Sigmoid colon (tissue), 7 donors: Measurements from ENCODE around the gene KIDINS220. TPM values are rescaled to one million over a fixed set of nuclear protein-coding genes. Genes with fewer than 3 reads are reported as not detected.

Experiments
- DNase-seq: peaks from one replicate; pipeline ENCODE4 v3.0.0-alpha.2; 2019
- H3K27ac ChIP-seq, 4 donors: fragments of 200-600 bp; sonication (generic); one replicate each; pipeline ENCODE4 v1.5.1; 2016 to 2019; ENCODE audit warnings: mild to moderate bottlenecking in 1 of 4
- H3K27me3 ChIP-seq, 3 donors: fragments of 200-600 bp; sonication (generic); one replicate each; pipeline ENCODE4 v1.5.1; 2019; ENCODE audit warnings: mild to moderate bottlenecking in 1 of 3
- H3K36me3 ChIP-seq, 4 donors: fragments of 200-600 bp; sonication (generic); one replicate each; pipeline ENCODE4 v1.5.1; 2016 to 2019
- H3K4me1 ChIP-seq, 4 donors: fragments of 200-600 bp; sonication (generic); one replicate each; pipeline ENCODE4 v1.5.1; 2017 to 2019
- H3K4me3 ChIP-seq, 4 donors: fragments of 200-600 bp; sonication (generic); one replicate each; pipeline ENCODE4 v1.5.1; 2017 to 2019; ENCODE audit warnings: mild to moderate bottlenecking in 2 of 4, moderate library complexity in 1 of 4
- H3K9me3 ChIP-seq, 4 donors: fragments of 200-600 bp in 3 of 4; sonication (generic) in 3 of 4; one replicate each; pipeline versions ENCODE4 v1.5.1 to v1.6.1; 2013 to 2019
- EP300 ChIP-seq, 4 donors: sonication (generic); formaldehyde crosslinking; IDR thresholded peaks; one replicate each; pipeline ENCODE4 v1.6.1; 2017; ENCODE audit warnings: antibody characterized with exemption in 4 of 4
- POLR2A ChIP-seq, 2 donors: fragments of 450-650 bp; IDR thresholded peaks; one replicate each; pipeline ENCODE4 v1.6.1; 2016; ENCODE audit warnings: antibody characterized with exemption in 2 of 2, mild to moderate bottlenecking in 2 of 2, moderate library complexity in 2 of 2
- POLR2AphosphoS5 ChIP-seq, 4 donors: sonication (generic); formaldehyde crosslinking; IDR thresholded peaks; one replicate each; pipeline ENCODE4 v1.6.1; 2017; ENCODE audit warnings: antibody characterized with exemption in 4 of 4
- WGBS, 2 donors: extraction: QIAGEN DNeasy Blood & Tissue Kit; methylation state at CpG; one replicate each; pipeline ENCODE4 v1.1.7; 2013; 5-methylcytosine and 5-hydroxymethylcytosine counted together
- intact Hi-C: fragments of 100-400 bp; cut with DNase I; formaldehyde crosslinking; loops from one replicate; pipeline ENCODE4 v1.15.1; 2023
- polyA plus RNA-seq, 3 donors: library from polyadenylated mRNA; stranded (reverse); fragments of 200-250 nt; gene quantifications; one replicate each; pipeline ENCODE4 v1.2.3, GENCODE V29; 2013
- total RNA-seq, 4 donors: library from RNA; depleted of rRNA; stranded (reverse); fragments of >200 nt; gene quantifications; one replicate each; pipeline ENCODE4 v1.1.0, GENCODE V29; 2016
- TF ChIP-seq, protein P1 (sequence below), 4 experiments: fragments of 450-650 bp in 3 of 4; fragments of 200-600 bp in 1 of 4; IDR thresholded peaks; one replicate each; pipeline ENCODE4 v1.5.1; 2016 to 2019; ENCODE audit warnings: antibody characterized with exemption in 4 of 4, mild to moderate bottlenecking in 3 of 4, moderate library complexity in 2 of 4
- donor health status: healthy with polysubstance abuse.
- donor health status: Bipolar disorder and iron deficiency.
- donor health status: healthy.

KIDINS220 gene
- total and polyA plus RNA-seq, 7 donors, result 3.0 to 111 (median 85.7) TPM

DNA sequence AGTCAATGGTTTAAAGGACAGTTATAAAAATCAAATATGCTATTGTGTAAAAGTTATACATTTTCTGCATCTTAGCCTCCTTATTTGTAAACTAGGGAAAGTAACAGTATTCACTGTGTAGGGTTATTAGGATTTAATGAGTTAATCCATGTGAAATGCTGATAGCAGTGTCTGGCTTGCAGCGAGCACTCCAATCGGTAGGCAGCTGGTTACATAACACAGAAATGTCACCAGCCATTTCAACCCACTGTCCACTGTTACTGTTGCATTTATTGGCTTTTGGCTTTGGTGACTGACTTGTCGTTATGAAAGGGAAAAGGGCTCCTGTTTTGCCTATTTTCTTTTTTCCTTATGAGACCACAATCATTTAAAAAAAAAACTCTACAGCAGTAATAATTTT is 116.7 kb downstream of the KIDINS220 start:
- TF ChIP-seq POLR2AphosphoS5 (IDR thresholded peaks at IDR 0.05), result no peak
- no peak for TF ChIP-seq EP300 (IDR thresholded peaks at IDR 0.05)
- TF ChIP-seq POLR2A (IDR thresholded peaks at IDR 0.05), result no peak
- TF ChIP-seq, protein P1, sequence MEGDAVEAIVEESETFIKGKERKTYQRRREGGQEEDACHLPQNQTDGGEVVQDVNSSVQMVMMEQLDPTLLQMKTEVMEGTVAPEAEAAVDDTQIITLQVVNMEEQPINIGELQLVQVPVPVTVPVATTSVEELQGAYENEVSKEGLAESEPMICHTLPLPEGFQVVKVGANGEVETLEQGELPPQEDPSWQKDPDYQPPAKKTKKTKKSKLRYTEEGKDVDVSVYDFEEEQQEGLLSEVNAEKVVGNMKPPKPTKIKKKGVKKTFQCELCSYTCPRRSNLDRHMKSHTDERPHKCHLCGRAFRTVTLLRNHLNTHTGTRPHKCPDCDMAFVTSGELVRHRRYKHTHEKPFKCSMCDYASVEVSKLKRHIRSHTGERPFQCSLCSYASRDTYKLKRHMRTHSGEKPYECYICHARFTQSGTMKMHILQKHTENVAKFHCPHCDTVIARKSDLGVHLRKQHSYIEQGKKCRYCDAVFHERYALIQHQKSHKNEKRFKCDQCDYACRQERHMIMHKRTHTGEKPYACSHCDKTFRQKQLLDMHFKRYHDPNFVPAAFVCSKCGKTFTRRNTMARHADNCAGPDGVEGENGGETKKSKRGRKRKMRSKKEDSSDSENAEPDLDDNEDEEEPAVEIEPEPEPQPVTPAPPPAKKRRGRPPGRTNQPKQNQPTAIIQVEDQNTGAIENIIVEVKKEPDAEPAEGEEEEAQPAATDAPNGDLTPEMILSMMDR (IDR thresholded peaks at IDR 0.05), result no peak
- whole genome bisulfite sequencing, 2 donors, result 76 to 80% methylated on average over 3 of the region's 3 CpGs
- DNase-seq, result no peak
- H3K4me1 ChIP-seq, result no peaks in the 10 kb centered on the region
- no peak overlapping the region for H3K4me3 ChIP-seq
- H3K27me3 ChIP-seq, result no peaks in the 10 kb centered on the region
- no peaks in the 10 kb centered on the region for H3K9me3 ChIP-seq
- intact Hi-C loops, result no loop called here
- H3K36me3 ChIP-seq, result no peaks in the 10 kb centered on the region
- H3K27ac ChIP-seq, result no peak overlapping the region

GRCh38 chr2:8719528-8719927 is 117.9 kb downstream of the KIDINS220 start:
- H3K27ac ChIP-seq, result no peak overlapping the region
- no peak overlapping the region for H3K4me3 ChIP-seq
- 93 to 95% methylated on average over 3 of the region's 3 CpGs for WGBS, 2 donors
- no peaks in the 10 kb centered on the region for H3K4me1 ChIP-seq
- no peaks in the 10 kb centered on the region for H3K36me3 ChIP-seq
- intact Hi-C loops, result no loop called here
- no peaks in the 10 kb centered on the region for H3K9me3 ChIP-seq
- DNase-seq, result no peak
- no peaks in the 10 kb centered on the region for H3K27me3 ChIP-seq
- no peak for TF ChIP-seq EP300 (IDR thresholded peaks at IDR 0.05)
- no peak for TF ChIP-seq POLR2A (IDR thresholded peaks at IDR 0.05)
- TF ChIP-seq, protein P1 (IDR thresholded peaks at IDR 0.05), result no peak
- TF ChIP-seq POLR2AphosphoS5 (IDR thresholded peaks at IDR 0.05), result no peak

GRCh38 chr2:8714971-8715370 is 122.4 kb downstream of the KIDINS220 start:
- Histone ChIP-seq H3K27me3 (no peaks in the 10 kb centered on the region), H3K36me3 (no peaks in the 10 kb centered on the region), H3K4me1 (no peaks in the 10 kb centered on the region), H3K4me3 (no peak overlapping the region), H3K9me3 (no peaks in the 10 kb centered on the region), H3K27ac (no peak overlapping the region)
- intact Hi-C loops, result no loop called here
- no peak for TF ChIP-seq EP300 (IDR thresholded peaks at IDR 0.05)
- TF ChIP-seq, protein P1 (IDR thresholded peaks at IDR 0.05), result no peak
- no peak for TF ChIP-seq POLR2AphosphoS5 (IDR thresholded peaks at IDR 0.05)
- TF ChIP-seq POLR2A (IDR thresholded peaks at IDR 0.05), result no peak
- 93 to 95% methylated on average over 5 of the region's 5 CpGs for WGBS, 2 donors
- no peak for DNase-seq

GRCh38 chr2:8714283-8714682 is 123.1 kb downstream of the KIDINS220 start:
- WGBS, 2 donors, result 89 to 95% methylated on average over 7 of the region's 7 CpGs
- H3K27me3 ChIP-seq, result no peaks in the 10 kb centered on the region
- no peaks in the 10 kb centered on the region for H3K36me3 ChIP-seq
- H3K9me3 ChIP-seq, result no peaks in the 10 kb centered on the region
- H3K27ac ChIP-seq, result no peak overlapping the region
- H3K4me3 ChIP-seq, result no peak overlapping the region
- no peak for TF ChIP-seq POLR2A (IDR thresholded peaks at IDR 0.05)
- TF ChIP-seq, protein P1 (IDR thresholded peaks at IDR 0.05), result no peak
- no peak for TF ChIP-seq POLR2AphosphoS5 (IDR thresholded peaks at IDR 0.05)
- no peak for TF ChIP-seq EP300 (IDR thresholded peaks at IDR 0.05)
- intact Hi-C loops, result no loop called here
- no peaks in the 10 kb centered on the region for H3K4me1 ChIP-seq
- DNase-seq, result no peak

GRCh38 chr2:8710951-8711350 is 126.5 kb downstream of the KIDINS220 start:
- no peak overlapping the region for H3K27ac ChIP-seq
- no peaks in the 10 kb centered on the region for H3K36me3 ChIP-seq
- no peaks in the 10 kb centered on the region for H3K9me3 ChIP-seq
- DNase-seq, result no peak
- intact Hi-C loops, result no loop called here
- TF ChIP-seq, protein P1 (IDR thresholded peaks at IDR 0.05), result no peak
- TF ChIP-seq EP300 (IDR thresholded peaks at IDR 0.05) (no peak), POLR2A (IDR thresholded peaks at IDR 0.05) (no peak), POLR2AphosphoS5 (IDR thresholded peaks at IDR 0.05) (no peak)
- no peaks in the 10 kb centered on the region for H3K27me3 ChIP-seq
- no peaks in the 10 kb centered on the region for H3K4me1 ChIP-seq
- H3K4me3 ChIP-seq, result no peak overlapping the region
- 85 to 89% methylated on average over 3 of the region's 3 CpGs for WGBS, 2 donors
